Left lobe of liver (tissue), 2 donors: ENCODE measurements around the gene FAM124A. TPM values are rescaled to one million over a fixed set of nuclear protein-coding genes. Genes with fewer than 3 reads are reported as not detected.

Experiments used
- ATAC-seq: fragments of 200-7000 bp; cut with Tn5 transposase; one replicate; pipeline ENCODE4 v1.9.1; 2020; ENCODE audit warnings: mild to moderate bottlenecking, moderate library complexity
- DNase-seq: peaks from one replicate; pipeline ENCODE4 v3.0.0-alpha.2; 2020; ENCODE audit warnings: low spot score
- total RNA-seq: library from RNA; stranded (reverse); gene quantifications from one replicate; pipeline ENCODE4 v1.2.1, GENCODE V29; 2021
- donor health status: DM: no; HTN: no; CAD: no; lungs with moderate emphysema.
- donor health status: DM: no; HTN: yes; CAD: no.

Gene FAM124A
- total RNA-seq, 1 donor from 2014 or later: 0.50 TPM

GRCh38 chr13:51220706-51221105 is 1.5 kb upstream of the FAM124A start:
- no peak for ATAC-seq
- DNase-seq: no peak

GRCh38 chr13:51221108-51221507 is 1.1 kb upstream of the FAM124A start:
- DNase-seq (no peak), ATAC-seq (no peak)

GRCh38 chr13:51221674-51222036 is 543 bp upstream of the FAM124A start:
- DNase-seq (no peak), ATAC-seq (no peak)

GRCh38 chr13:51222686-51223559 is 725 bp downstream of the FAM124A start:
- DNase-seq: no peak
- peak; percentile 29 for ATAC-seq

GRCh38 chr13:51223560-51224270 is 1.5 kb downstream of the FAM124A start:
- ATAC-seq (peak; percentile 15), DNase-seq (no peak)

- no peak for ATAC-seq
Observed at GRCh38 chr13:51225029-51225428, 2.8 kb downstream of the FAM124A start.

GRCh38 chr13:51227404-51227803 is 5.2 kb downstream of the FAM124A start:
- ATAC-seq: no peak
- no peak for DNase-seq

More at GRCh38 chr13:51225029-51225428, 2.8 kb downstream of the FAM124A start:
- DNase-seq: no peak

- DNase-seq: no peak
- no peak for ATAC-seq
Observed at GRCh38 chr13:51229101-51229719, 7.0 kb downstream of the FAM124A start.

- no peak for ATAC-seq
- DNase-seq: no peak
Observed at GRCh38 chr13:51229731-51230130, 7.5 kb downstream of the FAM124A start.

GRCh38 chr13:51230477-51231105 is 8.4 kb downstream of the FAM124A start:
- ATAC-seq: peak; percentile 85
- no peak for DNase-seq

- DNase-seq (no peak), ATAC-seq (no peak)
Observed at GRCh38 chr13:51231456-51231855, 9.3 kb downstream of the FAM124A start.

GRCh38 chr13:51232328-51232727 is 10.1 kb downstream of the FAM124A start:
- ATAC-seq (no peak), DNase-seq (no peak)

- ATAC-seq (no peak), DNase-seq (no peak)
Observed at GRCh38 chr13:51233117-51233826, 11.1 kb downstream of the FAM124A start.

GRCh38 chr13:51234676-51235075 is 12.5 kb downstream of the FAM124A start:
- no peak for DNase-seq
- ATAC-seq: no peak

GRCh38 chr13:51235186-51235585 is 13.0 kb downstream of the FAM124A start:
- ATAC-seq: no peak
- DNase-seq: no peak

GRCh38 chr13:51235756-51236490 is 13.7 kb downstream of the FAM124A start:
- ATAC-seq: peak; percentile 34
- DNase-seq: no peak

- DNase-seq (no peak), ATAC-seq (no peak)
Observed at GRCh38 chr13:51236491-51236792, 14.2 kb downstream of the FAM124A start.

GRCh38 chr13:51237386-51237785 is 15.2 kb downstream of the FAM124A start:
- no peak for ATAC-seq

GRCh38 chr13:51237887-51238286 is 15.7 kb downstream of the FAM124A start:
- no peak for DNase-seq
- ATAC-seq: no peak

More at GRCh38 chr13:51237386-51237785, 15.2 kb downstream of the FAM124A start:
- DNase-seq: no peak

- ATAC-seq (no peak), DNase-seq (no peak)
Observed at GRCh38 chr13:51240178-51240577, 18.0 kb downstream of the FAM124A start.
